ENCODE measurements around the gene SLC6A13. TPM values are rescaled to one million over a fixed set of nuclear protein-coding genes. Genes with fewer than 3 reads are reported as not detected.
A peak's percentile ranks its signal among the peaks of the same experiment; 100 is the strongest.
"Not testable (repeated sequence)": the region's sequence is repeated elsewhere in the genome, so short reads cannot be mapped to it uniquely, and the experiment has no call there.

The SLC6A13 gene
- total RNA-seq, 1 experiment from 2014 or later, result 0.72 TPM

DNA sequence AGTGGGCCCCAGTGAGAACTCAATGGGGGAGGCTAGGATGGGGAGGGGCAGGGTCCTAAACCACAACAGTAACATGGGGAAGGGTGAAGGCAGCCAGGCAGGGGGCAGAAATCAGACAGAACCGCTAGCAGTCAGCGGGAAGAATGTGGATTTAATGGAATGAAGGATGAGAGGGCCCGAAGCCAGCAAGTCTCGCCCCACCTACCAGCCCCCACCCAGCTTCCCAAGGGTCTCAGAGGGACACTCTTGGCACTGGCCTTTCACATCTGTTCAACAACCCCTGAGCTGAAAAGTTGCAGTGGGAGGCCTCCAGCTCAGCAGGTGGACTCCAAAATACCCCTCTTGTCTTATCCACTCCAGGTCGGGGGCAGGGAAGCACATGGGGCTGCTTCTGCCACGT is 42.1 kb downstream of the SLC6A13 start:
- H3K27me3 Mint-ChIP-seq (ENCODE audit: insufficient read depth, unreplicated experiment), result peaks cover 32% of the 10 kb centered on the region
- no peak overlapping the region for H3K4me3 Mint-ChIP-seq (ENCODE audit: unreplicated experiment)
- DNase-seq (ENCODE audit: unreplicated experiment), result no peak
- no peak overlapping the region for H3K27ac Mint-ChIP-seq (ENCODE audit: low read depth, unreplicated experiment)
- intact Hi-C loops (cut with micrococcal nuclease), result no loop called here
- TF ChIP-seq, protein P1, sequence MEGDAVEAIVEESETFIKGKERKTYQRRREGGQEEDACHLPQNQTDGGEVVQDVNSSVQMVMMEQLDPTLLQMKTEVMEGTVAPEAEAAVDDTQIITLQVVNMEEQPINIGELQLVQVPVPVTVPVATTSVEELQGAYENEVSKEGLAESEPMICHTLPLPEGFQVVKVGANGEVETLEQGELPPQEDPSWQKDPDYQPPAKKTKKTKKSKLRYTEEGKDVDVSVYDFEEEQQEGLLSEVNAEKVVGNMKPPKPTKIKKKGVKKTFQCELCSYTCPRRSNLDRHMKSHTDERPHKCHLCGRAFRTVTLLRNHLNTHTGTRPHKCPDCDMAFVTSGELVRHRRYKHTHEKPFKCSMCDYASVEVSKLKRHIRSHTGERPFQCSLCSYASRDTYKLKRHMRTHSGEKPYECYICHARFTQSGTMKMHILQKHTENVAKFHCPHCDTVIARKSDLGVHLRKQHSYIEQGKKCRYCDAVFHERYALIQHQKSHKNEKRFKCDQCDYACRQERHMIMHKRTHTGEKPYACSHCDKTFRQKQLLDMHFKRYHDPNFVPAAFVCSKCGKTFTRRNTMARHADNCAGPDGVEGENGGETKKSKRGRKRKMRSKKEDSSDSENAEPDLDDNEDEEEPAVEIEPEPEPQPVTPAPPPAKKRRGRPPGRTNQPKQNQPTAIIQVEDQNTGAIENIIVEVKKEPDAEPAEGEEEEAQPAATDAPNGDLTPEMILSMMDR (IDR thresholded peaks at IDR 0.05; ENCODE audit: unreplicated experiment), result no peak
- POLR2A ChIA-PET, result no interaction called here
- CTCF ChIA-PET, result interaction anchor here (0.6 to 1.6 kb wide), 8 partner anchors 9 to 1277 kb away, joined by 3 to 9 read pairs (median 3); no protein-coding TSS in a partner anchor
- H3K4me1 Mint-ChIP-seq (ENCODE audit: insufficient read depth, unreplicated experiment), result no peaks in the 10 kb centered on the region
- peaks cover 7% of the 10 kb centered on the region for H3K9me3 Mint-ChIP-seq (ENCODE audit: unreplicated experiment)
- no TSS peak for BruUV-seq (replicated peaks)
- H3K36me3 Mint-ChIP-seq (ENCODE audit: insufficient read depth, unreplicated experiment), result no peaks in the 10 kb centered on the region

DNA sequence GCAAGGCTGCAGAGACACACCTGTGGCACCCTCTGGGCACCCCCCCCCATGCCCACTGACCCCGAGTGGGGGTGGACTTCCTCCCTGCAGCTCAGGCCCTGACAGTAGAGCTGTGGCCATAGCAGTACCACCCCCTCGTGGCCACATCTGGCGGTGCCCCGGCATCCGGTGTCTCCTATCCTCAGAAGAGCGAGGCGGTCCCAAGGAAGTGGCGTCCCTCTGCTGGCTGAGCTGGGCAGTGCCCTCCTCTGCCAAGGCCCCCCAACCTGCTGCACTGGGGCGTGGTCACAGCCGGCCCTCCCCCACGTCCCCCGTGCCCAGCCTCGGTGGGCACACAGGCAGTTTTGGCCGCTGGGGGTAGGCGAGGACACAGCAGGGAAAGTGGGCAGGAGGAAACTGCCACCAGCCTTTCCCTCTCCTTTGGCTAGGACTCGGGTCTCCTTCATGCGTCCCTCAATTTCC is 42.7 kb downstream of the SLC6A13 start:
- intact Hi-C loops (cut with micrococcal nuclease), result no loop called here
- BruUV-seq (replicated peaks), result no TSS peak
- no peak overlapping the region for H3K4me3 Mint-ChIP-seq (ENCODE audit: unreplicated experiment)
- H3K27me3 Mint-ChIP-seq (ENCODE audit: insufficient read depth, unreplicated experiment), result peaks cover 32% of the 10 kb centered on the region
- peak; percentile 71 for DNase-seq (ENCODE audit: unreplicated experiment)
- H3K36me3 Mint-ChIP-seq (ENCODE audit: insufficient read depth, unreplicated experiment), result no peaks in the 10 kb centered on the region
- POLR2A ChIA-PET, result no interaction called here
- H3K4me1 Mint-ChIP-seq (ENCODE audit: insufficient read depth, unreplicated experiment), result no peaks in the 10 kb centered on the region
- H3K9me3 Mint-ChIP-seq (ENCODE audit: unreplicated experiment), result peaks cover 7% of the 10 kb centered on the region
- TF ChIP-seq, protein P1 (IDR thresholded peaks at IDR 0.05; ENCODE audit: unreplicated experiment), result peak; percentile 77
- CTCF ChIA-PET, result interaction anchor here (0.6 to 1.6 kb wide), 10 partner anchors 9 to 1277 kb away, joined by 3 to 9 read pairs (median 3); no protein-coding TSS in a partner anchor
- no peak overlapping the region for H3K27ac Mint-ChIP-seq (ENCODE audit: low read depth, unreplicated experiment)

DNA sequence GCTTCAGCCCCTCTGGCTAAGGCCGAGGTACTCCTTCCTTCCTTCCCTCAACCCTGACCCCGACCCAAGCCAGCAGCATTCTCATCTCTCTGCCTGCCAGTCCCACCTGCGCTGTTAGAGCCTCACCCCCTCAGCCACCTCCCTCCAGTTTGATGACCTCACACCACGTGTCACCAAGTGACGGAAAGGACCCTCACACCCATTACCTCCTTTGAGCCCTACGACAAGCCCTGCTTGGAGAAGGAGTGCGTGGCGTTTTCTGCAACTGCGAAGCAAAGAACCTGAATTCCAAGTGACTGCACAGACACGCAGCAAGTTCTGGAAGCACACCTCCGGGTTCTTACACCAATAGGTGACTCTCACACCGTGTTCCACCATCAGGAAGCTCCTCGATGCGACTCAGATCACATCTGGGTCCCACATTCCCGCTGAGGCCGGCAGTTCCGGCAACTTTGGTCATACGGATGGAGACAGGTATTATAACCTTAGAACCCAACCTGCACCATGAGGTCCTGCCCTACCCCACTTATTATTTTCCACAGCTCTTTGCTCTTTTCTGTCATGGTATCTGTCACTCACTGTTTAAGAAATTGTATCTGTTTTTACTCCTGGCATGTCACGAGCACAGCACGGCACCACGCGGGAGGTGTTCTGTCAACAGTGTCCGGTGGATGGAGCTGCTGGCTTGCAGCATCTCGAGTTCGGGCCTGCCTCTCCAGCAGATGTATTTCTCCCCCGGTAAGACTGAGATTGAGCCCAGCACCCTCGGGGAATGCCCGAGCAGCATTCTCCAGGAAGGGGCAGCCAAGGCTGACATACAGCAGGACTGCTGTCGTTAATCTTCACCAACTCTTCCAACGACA is 43.7 kb downstream of the SLC6A13 start:
- Mint-ChIP-seq H3K27me3 (ENCODE audit: insufficient read depth, unreplicated experiment) (peaks cover 32% of the 10 kb centered on the region), H3K36me3 (ENCODE audit: insufficient read depth, unreplicated experiment) (no peaks in the 10 kb centered on the region), H3K4me1 (ENCODE audit: insufficient read depth, unreplicated experiment) (peaks cover 2% of the 10 kb centered on the region), H3K9me3 (ENCODE audit: unreplicated experiment) (peaks cover 7% of the 10 kb centered on the region), H3K4me3 (ENCODE audit: unreplicated experiment) (no peak overlapping the region), H3K27ac (ENCODE audit: low read depth, unreplicated experiment) (no peak overlapping the region)
- intact Hi-C loops (cut with micrococcal nuclease), result no loop called here
- TF ChIP-seq, protein P1 (IDR thresholded peaks at IDR 0.05; ENCODE audit: unreplicated experiment), result no peak
- BruUV-seq (replicated peaks), result no TSS peak
- no peak for DNase-seq (ENCODE audit: unreplicated experiment)
- ChIA-PET POLR2A (no interaction called here), CTCF (interaction anchor here (0.6 to 1.6 kb wide), 6 partner anchors 10 to 162 kb away, joined by 3 to 9 read pairs (median 4); no protein-coding TSS in a partner anchor)

DNA sequence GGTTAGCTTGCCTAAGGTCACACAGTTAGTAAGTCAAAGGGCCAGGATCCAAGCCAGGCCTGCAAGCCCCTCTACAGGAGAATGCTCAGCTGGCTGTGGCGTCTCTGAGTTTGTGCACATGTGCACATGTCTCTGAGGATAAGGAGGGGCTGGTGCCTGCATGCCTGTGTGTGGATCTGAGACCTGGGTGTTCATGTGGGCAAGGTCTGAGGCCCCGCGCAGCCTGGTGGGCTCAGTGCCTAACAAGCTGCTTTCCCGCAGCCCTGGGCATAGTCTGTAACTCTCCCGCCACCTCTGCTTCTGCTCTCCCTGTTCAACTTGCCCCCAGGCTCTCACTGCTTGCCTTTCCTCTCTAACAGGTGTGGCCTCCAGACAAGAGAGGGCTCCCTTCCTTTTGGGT is 44.4 kb downstream of the SLC6A13 start:
- CTCF ChIA-PET, result no interaction called here
- no peak for DNase-seq (ENCODE audit: unreplicated experiment)
- no TSS peak for BruUV-seq (replicated peaks)
- H3K4me1 Mint-ChIP-seq (ENCODE audit: insufficient read depth, unreplicated experiment), result peaks cover 6% of the 10 kb centered on the region
- POLR2A ChIA-PET, result no interaction called here
- no peak overlapping the region for H3K4me3 Mint-ChIP-seq (ENCODE audit: unreplicated experiment)
- TF ChIP-seq, protein P1 (IDR thresholded peaks at IDR 0.05; ENCODE audit: unreplicated experiment), result no peak
- H3K9me3 Mint-ChIP-seq (ENCODE audit: unreplicated experiment), result peaks cover 7% of the 10 kb centered on the region
- H3K27ac Mint-ChIP-seq (ENCODE audit: low read depth, unreplicated experiment), result no peak overlapping the region
- intact Hi-C loops (cut with micrococcal nuclease), result no loop called here
- no peaks in the 10 kb centered on the region for H3K36me3 Mint-ChIP-seq (ENCODE audit: insufficient read depth, unreplicated experiment)
- peaks cover 37% of the 10 kb centered on the region for H3K27me3 Mint-ChIP-seq (ENCODE audit: insufficient read depth, unreplicated experiment)

DNA sequence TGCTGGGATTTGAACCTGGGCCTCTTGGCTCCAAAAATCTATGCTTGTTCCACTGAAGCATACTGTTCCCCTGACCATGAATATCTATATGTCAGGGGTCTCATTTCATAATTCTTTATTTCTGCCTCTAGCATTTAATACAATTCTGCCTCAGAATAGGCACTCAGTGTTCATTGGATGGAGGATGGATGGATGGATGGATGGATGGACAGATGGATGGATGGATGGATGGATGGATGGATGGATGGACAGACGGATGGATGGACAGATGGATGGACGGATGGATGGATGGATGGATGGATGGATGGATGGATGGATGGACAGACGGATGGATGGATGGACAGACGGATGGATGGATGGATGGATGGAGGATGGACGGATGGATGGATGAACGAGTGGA is 45.6 kb downstream of the SLC6A13 start:
- DNase-seq (ENCODE audit: unreplicated experiment); H3K36me3 Mint-ChIP-seq (ENCODE audit: insufficient read depth, unreplicated experiment); POLR2A ChIA-PET; intact Hi-C loops (cut with micrococcal nuclease); H3K4me1 Mint-ChIP-seq (ENCODE audit: insufficient read depth, unreplicated experiment); H3K9me3 Mint-ChIP-seq (ENCODE audit: unreplicated experiment); CTCF ChIA-PET; BruUV-seq (replicated peaks); H3K27ac Mint-ChIP-seq (ENCODE audit: low read depth, unreplicated experiment); H3K4me3 Mint-ChIP-seq (ENCODE audit: unreplicated experiment): not testable (repeated sequence)
- peaks cover 42% of the 10 kb centered on the region for H3K27me3 Mint-ChIP-seq (ENCODE audit: insufficient read depth, unreplicated experiment)

Measured in MCF 10A (cell line).